GM21619 (cell line): Measurements from ENCODE around the gene WFS1.
A peak's percentile ranks its signal among the peaks of the same experiment; 100 is the strongest.

Experiments
- ATAC-seq: cut with Tn5 transposase; IDR thresholded peaks from one replicate; pipeline ENCODE4 v1.9.1; 2021; ENCODE audit not compliant: unreplicated experiment

WFS1 gene, protein sequence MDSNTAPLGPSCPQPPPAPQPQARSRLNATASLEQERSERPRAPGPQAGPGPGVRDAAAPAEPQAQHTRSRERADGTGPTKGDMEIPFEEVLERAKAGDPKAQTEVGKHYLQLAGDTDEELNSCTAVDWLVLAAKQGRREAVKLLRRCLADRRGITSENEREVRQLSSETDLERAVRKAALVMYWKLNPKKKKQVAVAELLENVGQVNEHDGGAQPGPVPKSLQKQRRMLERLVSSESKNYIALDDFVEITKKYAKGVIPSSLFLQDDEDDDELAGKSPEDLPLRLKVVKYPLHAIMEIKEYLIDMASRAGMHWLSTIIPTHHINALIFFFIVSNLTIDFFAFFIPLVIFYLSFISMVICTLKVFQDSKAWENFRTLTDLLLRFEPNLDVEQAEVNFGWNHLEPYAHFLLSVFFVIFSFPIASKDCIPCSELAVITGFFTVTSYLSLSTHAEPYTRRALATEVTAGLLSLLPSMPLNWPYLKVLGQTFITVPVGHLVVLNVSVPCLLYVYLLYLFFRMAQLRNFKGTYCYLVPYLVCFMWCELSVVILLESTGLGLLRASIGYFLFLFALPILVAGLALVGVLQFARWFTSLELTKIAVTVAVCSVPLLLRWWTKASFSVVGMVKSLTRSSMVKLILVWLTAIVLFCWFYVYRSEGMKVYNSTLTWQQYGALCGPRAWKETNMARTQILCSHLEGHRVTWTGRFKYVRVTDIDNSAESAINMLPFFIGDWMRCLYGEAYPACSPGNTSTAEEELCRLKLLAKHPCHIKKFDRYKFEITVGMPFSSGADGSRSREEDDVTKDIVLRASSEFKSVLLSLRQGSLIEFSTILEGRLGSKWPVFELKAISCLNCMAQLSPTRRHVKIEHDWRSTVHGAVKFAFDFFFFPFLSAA

DNA sequence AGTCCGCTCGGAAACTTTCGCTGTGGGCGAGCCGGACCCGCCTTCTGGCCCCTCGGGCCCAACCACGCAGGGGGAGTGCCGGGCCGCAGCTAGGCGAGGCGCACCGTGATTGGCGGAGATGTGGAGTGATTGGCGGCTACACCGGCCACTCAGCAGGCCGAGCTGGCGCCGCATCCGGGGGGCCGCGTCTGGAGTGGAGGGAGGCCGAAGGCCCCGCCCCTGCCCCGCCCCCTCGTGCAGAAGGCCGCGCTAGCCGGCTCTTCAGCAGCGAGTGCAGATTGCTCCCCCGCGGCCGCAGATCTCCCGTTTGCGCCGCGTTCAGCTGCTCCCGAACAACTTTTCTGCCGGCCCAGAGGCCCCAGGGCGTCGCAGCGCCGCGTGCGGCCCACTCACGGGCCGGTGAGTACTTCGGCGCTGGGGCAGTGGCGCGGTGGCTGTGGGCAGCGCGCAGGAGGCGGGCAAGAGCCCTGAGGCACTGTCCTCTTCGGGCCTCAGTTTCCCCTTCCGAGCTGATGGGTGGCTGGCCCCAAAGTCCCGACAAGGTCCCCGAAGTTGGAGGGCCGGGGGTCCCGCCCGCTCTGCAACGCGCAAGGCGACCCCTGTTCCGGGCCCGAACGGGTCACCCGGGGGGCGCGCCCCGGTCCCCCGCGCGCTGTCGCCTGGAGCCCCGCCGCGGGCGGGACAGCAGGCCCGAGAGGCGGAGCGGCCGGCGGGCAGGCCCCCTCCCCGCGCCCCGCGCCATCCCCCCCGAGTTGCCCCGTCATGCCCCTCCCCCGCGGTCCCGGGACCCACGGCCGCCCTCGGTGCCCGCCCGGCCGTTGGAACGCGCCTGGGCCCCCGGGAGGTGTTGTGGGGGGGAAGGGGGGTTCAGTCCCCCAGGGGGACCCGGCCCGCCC lies at the start of gene WFS1:
Gene WFS1 (plus strand): TSS at position 235 of the 896 bp plus-strand sequence. CDS start 7,606 bp downstream, outside the sequence.
- ATAC-seq = peak; percentile 100

DNA sequence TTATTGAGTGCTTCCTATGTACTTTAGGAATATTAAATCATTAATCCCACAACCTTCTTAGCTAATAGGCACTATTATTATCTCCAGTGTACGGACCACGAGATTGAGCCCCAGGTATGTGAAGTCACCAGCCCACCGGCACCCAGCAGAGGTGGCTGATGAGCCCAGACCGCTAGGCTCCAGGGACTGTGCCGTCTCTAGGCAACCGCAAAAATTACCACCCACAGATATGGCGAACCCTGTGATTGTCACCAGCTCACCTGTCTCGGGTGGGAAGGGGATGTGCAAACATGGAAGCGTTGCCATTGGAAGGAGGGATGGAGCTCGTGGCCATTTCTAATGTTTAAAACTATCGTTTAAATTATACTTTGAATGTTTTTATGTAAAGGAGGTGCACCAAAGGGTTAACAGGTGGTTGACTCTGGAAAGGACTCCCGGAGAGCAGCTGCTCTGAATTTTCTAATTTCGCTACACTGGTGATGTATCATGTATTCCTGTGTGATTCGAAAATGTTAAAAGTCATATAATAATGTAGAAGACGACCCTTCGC lies 48.3 kb upstream of the WFS1 start:
- no peak for ATAC-seq

DNA sequence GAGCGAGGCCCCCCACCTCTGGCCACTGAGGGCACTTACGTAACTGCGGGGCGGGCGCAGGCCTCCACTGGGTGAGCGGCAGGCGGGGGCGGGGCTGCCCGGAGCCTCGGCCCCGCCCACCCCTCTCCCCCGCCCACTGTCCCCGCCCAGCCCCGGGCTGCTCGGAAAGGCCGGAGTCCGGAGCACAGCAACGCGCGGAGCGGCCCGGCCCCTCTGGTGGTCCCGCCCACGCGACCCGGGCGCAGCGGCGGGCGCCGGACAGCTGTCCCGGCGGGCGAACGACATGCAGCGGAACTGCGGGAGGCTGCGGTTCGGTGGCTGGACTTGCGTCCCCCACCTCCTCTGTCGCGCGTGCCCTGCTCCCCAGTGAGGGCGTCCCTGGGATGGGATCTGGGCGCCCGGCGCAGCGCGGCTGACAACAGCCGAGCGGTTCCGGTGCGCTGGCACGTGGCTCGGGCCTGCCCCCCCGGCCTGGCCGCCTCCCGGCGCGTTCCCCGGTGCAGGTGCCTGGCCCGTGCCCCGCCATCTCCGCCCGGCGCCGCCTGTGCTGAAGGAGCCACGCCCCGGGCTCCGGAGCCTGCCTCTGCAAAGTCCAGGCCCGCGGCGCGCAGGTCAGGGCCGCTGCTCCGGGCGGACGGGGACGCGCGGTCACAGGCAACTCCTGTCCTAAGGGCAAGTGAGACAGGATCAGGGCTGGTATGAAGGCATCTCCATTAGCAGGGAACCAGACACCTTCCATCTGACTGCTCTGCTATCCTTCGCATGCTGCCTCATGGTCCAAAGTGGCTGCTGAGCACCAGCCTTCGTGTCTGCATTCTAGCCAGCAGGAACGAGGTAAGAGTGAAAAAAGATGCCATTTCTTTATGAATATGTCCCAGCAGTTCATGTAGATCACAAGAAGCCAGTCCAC lies 47.5 kb upstream of the WFS1 start:
- no peak for ATAC-seq

DNA sequence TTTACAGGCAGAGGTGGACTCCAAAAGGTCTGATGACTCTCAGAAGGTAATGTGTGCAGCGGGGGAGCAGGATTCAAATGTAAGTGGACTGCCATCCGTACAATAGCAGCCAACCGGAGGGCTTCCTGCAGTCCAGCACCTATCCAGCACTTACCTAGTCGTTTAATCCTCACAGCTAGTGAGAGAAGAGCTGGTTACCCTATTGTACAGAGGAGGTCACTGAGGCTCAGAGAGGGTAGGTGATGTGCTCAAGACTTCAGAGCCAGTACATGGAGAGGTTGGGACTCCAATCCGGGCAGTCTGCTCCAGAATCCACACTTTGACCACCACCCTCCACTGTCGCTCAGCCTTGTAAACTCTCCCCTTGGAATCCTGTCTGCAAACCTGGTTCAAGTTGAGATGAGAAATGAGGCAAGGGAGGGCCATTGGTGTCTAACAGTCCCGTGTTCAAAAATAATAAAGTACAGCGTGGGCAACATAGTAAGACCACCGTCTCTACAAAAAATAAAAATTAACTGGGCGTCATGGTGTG lies 46.8 kb upstream of the WFS1 start:
- no peak for ATAC-seq

DNA sequence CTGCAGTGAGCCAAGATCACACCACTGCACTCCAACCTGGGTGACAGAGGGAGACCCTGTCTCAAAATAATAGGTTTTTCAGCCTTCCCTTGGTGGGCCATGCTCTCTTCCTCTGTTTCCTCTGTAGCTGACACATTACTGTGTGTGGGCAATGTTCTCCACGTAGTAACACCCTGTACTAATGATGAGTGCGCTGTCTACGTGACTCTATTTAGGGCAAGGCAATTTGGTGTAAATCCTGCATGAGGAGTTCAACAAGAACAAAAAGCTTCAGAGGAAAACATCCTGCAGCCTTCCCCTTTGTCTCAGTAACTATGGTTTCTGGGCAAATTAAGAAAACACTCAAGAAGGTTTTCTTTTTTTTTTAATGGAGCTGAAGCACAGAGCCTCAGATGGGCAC lies 44.9 kb upstream of the WFS1 start:
- no peak for ATAC-seq

DNA sequence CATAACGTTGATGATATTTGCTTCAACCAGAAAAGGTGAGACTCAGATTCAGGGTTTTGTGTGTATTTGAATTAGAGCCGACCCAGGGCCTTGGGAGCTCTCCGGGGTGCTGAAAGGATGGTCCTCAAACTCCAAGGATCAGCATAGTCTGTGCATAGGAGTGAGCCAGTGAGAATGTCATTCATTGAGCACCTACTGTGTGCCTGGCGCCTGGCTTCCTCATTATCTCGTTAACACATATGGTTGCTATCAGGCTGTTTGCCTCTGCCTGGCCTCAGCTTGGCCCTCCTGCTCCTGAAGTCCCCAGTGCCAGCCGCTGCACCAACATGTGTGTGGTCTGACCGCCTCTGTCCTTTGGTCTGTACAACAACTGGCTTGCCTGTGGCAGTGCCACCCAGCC lies 44.2 kb upstream of the WFS1 start:
- ATAC-seq = no peak

DNA sequence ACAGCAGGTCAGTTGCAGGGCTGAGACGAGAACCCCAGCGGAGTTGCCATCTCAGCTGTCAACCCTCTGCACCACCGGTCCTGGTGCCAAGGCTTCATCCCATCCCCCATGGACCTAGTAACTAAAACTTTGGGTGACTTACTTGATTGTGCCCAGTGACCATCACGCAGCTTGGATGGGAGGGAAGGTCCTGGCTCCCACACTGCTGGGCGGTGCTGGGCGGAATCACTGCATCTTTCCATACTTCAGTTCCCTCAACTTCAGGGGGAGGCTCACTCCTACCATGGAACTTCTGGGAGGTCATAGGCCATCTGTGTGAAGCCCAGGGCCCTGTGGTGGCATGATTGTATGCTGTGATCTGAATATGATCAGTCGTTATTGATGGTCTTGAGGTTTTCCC lies 43.1 kb upstream of the WFS1 start:
- ATAC-seq = no peak

DNA sequence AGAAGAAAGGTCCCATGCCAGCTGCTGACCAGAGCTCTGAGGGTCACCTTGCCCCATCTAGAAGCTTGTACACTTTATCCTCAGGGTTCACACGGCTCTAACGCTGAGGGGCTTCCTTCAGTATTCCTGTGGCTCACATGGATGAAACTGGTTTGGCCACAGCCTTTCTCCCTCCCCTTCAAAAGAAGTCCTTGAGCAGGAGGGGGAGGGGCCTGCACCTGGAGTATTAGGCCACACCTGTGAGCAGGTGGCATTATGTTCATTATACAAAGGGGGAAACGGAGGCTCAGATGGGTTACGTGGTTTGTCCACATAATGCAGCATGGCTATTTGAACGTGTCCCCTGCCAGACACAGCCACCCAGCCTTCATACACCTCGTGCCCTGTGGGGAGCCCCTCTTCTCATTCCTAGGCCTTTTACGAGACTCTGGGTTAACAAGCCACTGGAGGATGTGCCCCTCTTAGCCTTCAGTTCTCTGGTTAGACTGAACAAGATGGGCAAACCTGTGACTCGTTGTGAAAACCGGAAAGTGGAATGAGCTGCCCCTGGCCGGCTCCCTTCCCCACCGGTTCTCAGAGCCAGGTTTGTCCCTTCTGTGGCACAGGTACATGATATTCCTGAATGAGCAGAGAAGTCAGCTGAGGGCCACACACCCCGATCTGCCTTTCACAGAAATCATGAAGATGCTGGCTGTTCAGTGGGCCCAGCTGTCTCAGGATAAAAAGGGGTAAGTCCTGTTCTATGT lies 42.1 kb upstream of the WFS1 start:
- ATAC-seq = no peak

DNA sequence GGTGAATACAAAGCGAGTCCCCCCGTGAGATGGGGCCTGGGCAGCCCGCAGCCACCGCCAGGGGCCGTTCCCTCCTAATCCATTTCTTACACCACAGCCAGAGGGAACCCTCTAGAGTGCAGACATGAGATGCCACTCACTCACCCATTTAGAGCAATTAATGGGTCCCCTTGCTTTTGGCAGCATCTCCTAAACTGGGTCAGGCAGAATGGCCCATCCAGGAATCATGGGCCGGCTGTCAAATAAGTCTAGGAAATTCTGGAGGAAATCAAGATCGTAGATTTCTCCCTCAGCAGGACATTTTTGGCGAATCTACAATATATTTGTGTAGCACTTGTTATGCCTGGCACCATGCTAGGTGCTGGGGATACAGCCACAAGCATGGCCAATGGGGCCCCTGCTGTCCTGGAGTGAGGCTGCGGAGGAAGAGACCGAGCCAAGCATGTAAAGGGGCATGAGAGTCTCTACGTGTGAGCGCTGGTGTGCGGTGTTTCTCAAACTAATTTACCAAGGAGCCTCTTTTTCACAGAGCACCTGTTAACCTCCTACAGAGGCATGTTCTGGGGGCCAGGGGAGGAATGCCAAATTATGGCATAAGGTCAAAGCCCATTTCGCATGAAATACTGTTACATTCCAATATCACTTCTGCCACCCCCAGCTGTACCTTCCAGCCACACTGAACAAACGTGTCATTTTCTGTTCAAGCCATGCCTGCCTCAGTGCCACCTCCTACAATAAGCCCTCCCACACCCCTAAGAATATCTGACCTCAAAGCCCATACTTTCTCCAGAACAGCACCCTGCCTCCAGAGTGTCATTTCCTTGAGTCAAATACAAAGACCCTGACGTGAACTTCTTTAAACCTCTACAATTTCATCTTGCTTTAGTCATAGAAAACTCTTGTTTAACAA lies 41.2 kb upstream of the WFS1 start:
- no peak for ATAC-seq

DNA sequence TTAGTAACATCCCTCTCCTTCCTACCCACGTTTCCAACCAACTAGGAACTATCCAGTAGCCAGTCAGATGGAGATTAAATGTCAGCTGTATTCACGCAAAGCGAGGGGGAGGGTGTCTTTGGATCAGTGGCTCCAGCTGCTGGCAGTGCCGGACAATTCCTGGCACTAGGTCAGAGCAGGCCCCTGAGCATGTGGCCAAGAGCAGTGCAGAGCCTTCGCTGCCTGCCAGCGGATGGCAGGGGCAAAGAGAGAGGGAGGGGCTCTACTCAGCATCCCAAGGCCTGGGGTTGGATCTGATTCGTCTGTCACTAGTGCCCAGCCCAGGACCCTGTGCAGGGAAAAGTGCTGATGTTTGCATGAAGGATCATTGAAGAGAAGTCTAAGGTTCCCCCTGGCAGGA lies 40.6 kb upstream of the WFS1 start:
- ATAC-seq = no peak

DNA sequence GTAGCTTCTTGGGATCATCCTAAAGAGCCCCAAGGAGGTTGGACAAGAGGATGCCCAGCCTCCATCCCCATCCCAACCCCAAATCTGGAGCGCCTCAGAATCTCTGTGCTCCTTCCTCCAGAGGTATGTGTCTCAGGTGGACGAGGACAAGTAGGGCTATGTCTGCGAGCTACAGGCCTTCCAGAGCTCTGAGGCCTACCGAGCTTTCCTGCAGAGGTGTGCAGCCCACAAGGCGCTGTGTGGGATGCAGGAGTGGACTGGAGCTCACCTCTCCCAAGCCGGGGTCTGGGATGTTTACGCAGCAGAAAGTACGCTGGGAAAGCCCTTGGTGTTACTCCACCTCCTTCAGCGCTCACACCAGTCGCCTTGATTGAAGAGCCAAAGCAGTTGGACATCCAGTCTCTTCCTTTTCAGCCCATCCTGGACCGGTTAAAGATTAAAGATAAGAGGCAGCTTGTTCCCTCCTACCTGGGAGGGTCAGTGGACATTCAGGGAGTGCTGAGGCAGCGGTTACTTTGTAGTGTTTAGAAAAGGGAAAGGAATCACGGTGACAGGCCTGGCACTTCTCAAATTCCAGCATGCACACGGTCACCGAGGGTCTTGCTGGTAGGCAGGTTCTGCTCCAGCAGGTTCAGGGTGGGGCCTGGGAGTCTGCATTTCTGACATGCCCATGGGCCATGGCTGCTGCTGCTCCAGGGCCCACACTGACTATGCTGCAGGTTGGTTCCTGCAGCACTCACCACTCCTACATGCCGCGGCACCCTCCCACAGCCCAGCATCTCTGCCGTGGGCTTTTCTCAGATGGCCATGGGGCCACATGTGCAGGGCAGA lies 39.8 kb upstream of the WFS1 start:
- no peak for ATAC-seq

DNA sequence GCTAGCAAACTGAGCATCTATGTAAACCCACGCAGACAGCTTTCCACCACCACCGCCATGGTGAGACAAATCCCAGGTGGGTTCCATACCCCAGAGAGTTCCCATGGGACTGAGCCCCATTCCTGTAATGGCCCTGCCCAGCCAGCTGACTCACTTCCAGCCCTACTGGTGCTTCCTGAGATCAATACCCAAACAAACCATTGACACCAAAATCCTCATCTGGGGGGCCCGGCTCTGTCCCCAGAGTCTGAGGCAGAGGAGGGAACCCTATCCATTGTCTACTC lies 39.2 kb upstream of the WFS1 start:
- ATAC-seq = no peak

DNA sequence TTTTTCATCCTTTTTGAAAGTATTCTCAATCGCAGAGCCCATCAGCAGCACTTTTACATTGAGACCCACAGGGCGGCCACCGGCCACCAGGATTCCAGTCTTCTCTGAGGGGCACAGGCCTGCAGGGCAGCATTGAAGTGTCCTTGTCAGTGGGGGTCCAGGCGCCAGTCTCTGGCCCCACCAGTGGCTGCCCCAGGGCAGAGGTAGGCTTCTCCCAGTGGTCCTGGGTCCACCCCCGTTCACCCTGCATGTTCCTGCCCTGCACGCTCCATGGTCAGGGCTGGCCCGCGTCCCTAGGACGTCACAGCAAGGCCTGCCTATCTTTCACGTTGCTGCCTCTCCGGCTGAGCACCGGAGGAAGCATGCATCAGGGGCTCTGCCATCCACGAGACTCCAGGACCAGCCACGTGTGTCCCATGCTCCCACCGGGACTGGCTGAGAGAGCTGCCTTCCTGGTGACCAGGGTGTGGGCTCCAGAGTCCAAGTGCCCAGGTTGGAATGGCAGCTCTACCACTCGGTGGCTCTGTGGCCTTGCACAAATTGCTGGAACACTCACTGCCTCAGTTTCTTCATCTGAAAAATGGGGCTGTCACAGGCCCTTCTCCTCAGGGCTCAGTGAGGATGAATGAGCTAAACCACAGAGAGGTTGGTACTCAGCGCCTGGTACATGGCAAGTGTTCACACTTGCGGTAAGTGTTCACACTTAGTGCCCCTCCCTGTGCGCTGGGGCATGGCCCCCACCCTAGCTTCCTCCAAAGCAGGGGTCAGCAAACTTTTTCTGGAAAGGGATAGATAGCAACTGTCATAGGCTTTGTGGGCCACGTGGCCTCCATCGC lies 38.6 kb upstream of the WFS1 start:
- ATAC-seq = no peak

DNA sequence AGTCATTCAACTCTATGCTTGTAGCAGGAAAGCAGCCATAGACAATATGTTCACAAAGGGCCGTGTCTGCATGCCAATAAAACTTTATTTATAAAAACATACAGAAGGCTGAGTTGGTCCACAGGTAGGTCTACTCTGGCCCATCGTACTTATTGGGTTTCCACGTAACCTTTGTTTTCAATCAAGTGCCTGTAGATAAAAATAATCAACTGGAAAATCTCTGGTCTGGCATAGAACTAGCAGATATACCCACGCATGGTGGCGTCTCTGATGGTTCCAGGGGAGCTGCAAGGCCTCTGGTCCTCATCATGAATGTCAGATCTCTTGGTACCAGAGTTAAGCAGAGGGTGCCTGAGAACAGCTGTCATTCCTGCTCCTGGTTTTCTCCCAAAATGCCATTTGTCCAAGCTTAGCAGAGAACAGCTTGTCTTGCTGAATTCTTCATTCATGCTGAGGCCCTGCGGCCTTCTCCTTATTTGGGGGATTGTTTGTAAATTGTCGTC lies 37.9 kb upstream of the WFS1 start:
- no peak for ATAC-seq

DNA sequence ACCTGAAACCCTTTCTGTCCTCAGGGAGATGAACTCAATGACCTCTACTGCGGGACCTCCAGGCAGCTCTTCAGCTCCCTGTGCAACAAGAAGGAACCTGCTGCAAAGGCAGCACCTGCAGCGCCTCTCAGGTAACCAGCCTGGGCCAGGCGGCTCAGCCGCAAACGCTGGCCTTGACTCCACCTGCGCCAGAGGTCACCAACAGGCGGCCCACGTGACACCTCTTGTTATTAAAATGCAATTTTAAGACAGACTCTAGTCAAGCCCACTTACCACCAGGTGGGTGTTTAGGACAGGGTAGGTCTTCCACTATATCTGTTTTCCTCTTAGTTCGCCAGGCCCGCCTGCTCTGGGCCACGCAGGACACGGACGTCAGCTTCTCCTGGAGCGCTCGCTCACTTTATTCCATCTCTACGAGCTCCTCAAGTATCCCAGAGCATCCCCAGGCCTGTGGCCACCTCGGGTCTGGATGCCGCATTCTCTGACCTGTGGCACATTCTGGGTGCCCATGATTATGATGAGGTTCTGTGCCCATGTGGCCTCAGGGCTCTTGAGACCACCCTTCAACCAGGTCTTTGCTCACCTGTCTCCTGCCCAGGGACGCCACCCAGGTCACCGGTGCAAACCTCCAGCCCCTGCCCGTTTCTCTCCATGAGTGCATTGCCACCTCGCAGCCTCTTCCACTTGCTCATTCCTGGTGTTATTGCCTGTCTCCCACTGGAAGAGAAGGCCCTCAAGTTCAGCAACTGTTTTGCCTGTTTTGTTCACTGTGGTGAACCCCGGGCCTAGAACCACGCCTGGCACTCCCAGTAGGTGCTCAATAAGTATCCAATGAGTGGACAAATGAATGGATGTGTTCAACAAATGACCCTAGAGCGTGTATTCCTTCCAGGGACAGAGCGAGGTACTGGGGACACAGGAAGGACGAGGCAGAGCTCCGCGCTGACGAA lies 36.5 kb upstream of the WFS1 start:
- no peak for ATAC-seq
